ENCODE measurements around the gene ZDHHC18. TPM values are rescaled to one million over a fixed set of nuclear protein-coding genes. Genes with fewer than 3 reads are reported as not detected.

Gene ZDHHC18
- total RNA-seq, 1 donor from 2014 or later: 11.8 TPM

DNA sequence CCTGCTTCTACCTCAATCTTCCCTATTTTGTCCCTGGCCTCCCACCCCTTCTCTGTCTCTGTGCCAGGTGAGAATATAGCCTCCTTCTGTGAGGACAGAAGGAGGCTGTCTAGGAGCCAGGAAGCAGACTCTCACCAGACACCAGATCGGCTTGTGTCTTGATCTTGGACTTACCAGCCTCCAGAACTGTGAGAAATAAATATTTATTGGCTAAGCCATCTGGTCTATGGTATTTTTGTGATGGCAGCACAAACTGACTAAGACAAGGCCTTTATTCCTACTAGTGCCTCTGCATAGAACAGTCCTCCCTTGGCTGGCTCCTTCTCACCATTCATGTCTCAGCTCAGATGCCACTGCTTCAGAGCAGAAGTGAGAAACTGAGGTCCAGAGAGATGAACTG, 61.7 kb downstream of the ZDHHC18 start:
- no peak for DNase-seq
- H3K4me1 ChIP-seq: peaks cover 43% of the 10 kb centered on the region
- peak overlapping the region; percentile 26 for H3K27ac ChIP-seq (replicated peaks)
- H3K4me3 ChIP-seq: no peak overlapping the region
- intact Hi-C loops (cut with micrococcal nuclease): no loop called here
- peaks cover 76% of the 10 kb centered on the region for H3K36me3 ChIP-seq
- no peak for TF ChIP-seq CTCF (IDR thresholded peaks at IDR 0.05; ENCODE audit: borderline replicate concordance)
- H3K9me3 ChIP-seq (replicated peaks): no peaks in the 10 kb centered on the region
- no peaks in the 10 kb centered on the region for H3K27me3 ChIP-seq (ENCODE audit: low read depth)

DNA sequence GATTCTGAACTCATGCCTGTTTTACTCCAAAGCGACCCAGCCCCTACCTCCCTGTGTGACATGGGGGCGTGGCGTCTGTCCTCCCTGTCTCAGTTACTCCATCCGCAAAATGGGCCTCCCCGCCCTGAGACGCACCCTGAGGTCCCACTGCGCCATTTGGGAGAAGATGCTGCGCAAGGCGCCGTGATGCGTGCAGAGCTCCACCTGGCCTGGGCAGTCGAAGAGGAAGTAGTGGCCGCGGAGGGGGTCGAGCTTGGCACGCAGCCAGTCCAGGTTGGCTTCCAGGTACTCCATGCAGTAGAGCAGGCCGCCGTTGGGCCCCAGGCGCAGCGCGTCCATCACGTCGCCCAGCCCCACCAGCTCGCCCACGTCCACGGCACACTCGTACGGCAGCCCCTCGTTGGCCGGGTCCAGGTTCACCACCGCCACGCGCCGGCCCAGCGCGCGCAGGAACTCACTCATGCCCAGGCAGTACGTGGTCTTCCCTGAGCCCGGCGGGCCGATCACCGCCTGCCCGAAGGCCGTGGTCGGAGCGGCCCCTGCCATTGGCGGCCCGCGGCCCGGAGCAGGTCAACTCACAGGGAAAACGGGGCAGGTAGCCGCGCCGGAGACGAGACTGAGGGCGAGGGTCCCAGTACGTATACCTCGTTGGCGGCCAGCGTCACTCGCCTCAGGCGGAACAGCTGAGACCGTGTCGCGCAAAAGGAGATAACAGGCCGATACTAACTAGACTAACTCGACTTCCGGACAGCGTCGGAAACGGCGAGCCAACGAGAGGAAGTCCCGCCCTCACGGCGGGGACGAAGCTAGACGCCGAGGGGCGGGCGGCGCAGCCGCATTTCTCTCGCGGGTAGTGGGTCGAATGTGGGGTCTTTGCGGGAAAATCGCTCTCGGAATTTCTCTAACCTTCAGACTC, 63.3 kb downstream of the ZDHHC18 start, which contains the start of gene GPN2:
GPN2 (minus strand) TSS at position 733 of the 916 bp plus-strand sequence; CDS start at position 546, 187 bp downstream.
- Histone ChIP-seq H3K27me3 (ENCODE audit: low read depth) (no peaks in the 10 kb centered on the region), H3K36me3 (peaks cover 76% of the 10 kb centered on the region), H3K4me3 (peak within 1 kb of the TSS; percentile 93), H3K27ac (replicated peaks) (peak within 1 kb of the TSS; percentile 90), H3K9me3 (replicated peaks) (no peaks in the 10 kb centered on the region), H3K4me1 (peaks cover 43% of the 10 kb centered on the region)
- DNase-seq: peak; percentile 80
- intact Hi-C loops (cut with micrococcal nuclease): no loop called here
- TF ChIP-seq CTCF (IDR thresholded peaks at IDR 0.05; ENCODE audit: borderline replicate concordance): no peak

DNA sequence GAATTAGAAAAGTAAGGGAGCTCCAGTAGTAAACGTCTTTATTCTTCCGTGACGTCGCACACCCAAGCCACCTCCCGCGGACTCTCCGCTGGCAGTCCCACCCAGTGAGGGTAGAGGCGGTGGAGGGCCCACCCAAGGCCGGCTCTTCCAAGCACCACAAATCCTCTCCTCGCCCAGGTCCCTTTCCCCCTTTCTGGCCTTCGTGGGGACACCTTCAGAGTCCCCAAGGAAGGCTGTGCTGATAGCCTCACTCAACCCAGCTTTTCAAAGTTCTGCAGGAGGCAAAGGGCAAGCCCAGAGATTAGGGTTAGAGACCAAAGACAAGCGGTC, 63.9 kb downstream of the ZDHHC18 start:
- H3K9me3 ChIP-seq (replicated peaks): no peaks in the 10 kb centered on the region
- peak overlapping the region; percentile 90 for H3K27ac ChIP-seq (replicated peaks)
- peak overlapping the region; percentile 93 for H3K4me3 ChIP-seq
- intact Hi-C loops (cut with micrococcal nuclease): no loop called here
- peaks cover 45% of the 10 kb centered on the region for H3K4me1 ChIP-seq
- peaks cover 76% of the 10 kb centered on the region for H3K36me3 ChIP-seq
- TF ChIP-seq CTCF (IDR thresholded peaks at IDR 0.05; ENCODE audit: borderline replicate concordance): no peak
- no peaks in the 10 kb centered on the region for H3K27me3 ChIP-seq (ENCODE audit: low read depth)
- DNase-seq: no peak

GRCh38 chr1:26894263-26894662, 67.8 kb downstream of the ZDHHC18 start:
- intact Hi-C loops (cut with micrococcal nuclease): no loop called here
- H3K36me3 ChIP-seq: peaks cover 70% of the 10 kb centered on the region

GRCh38 chr1:26897351-26897750, 70.9 kb downstream of the ZDHHC18 start:
- Histone ChIP-seq H3K27ac (replicated peaks) (no peak overlapping the region), H3K4me3 (no peak overlapping the region), H3K4me1 (peaks cover 38% of the 10 kb centered on the region), H3K9me3 (replicated peaks) (no peaks in the 10 kb centered on the region), H3K27me3 (ENCODE audit: low read depth) (no peaks in the 10 kb centered on the region), H3K36me3 (peaks cover 61% of the 10 kb centered on the region)
- no peak for DNase-seq
- TF ChIP-seq CTCF (IDR thresholded peaks at IDR 0.05; ENCODE audit: borderline replicate concordance): no peak
- intact Hi-C loops (cut with micrococcal nuclease): no loop called here

More at GRCh38 chr1:26894263-26894662, 67.8 kb downstream of the ZDHHC18 start:
- peaks cover 36% of the 10 kb centered on the region for H3K4me1 ChIP-seq
- no peaks in the 10 kb centered on the region for H3K9me3 ChIP-seq (replicated peaks)
- H3K4me3 ChIP-seq: no peak overlapping the region
- no peaks in the 10 kb centered on the region for H3K27me3 ChIP-seq (ENCODE audit: low read depth)
- no peak for DNase-seq
- H3K27ac ChIP-seq (replicated peaks): no peak overlapping the region
- no peak for TF ChIP-seq CTCF (IDR thresholded peaks at IDR 0.05; ENCODE audit: borderline replicate concordance)
